CD8-positive, alpha-beta memory T cell (primary cell): ENCODE measurements around the gene EEF2KMT. TPM values are rescaled to one million over a fixed set of nuclear protein-coding genes. Genes with fewer than 3 reads are reported as not detected.
A peak's percentile ranks its signal among the peaks of the same experiment; 100 is the strongest.

Source experiments
- CTCF ChIA-PET: fragments of 350-600 bp; sonication (Branson Sonifier 250); formaldehyde crosslinking; loops from one replicate; lab custom pipeline; 2021; ENCODE audit warnings: antibody characterized with exemption; lab: Charles Lee
- POLR2A ChIA-PET: fragments of 350-600 bp; sonication (Branson Sonifier 250); formaldehyde crosslinking; loops from one replicate; lab custom pipeline; 2021; ENCODE audit warnings: antibody characterized with exemption; lab: Charles Lee
- DNase-seq, 5 donors: peaks; one replicate each; pipeline versions ENCODE4 v3.0.0 to v3.0.0-alpha.2; 2020 to 2022; ENCODE audit warnings: mixed read lengths in 1 of 5
- H3K27ac ChIP-seq: one replicate; pipeline ENCODE4 v1.7.0; 2013; ENCODE audit warnings: low read depth, mild to moderate bottlenecking, low read length, moderate library complexity
- H3K27me3 ChIP-seq: 2 replicates; pipeline ENCODE4 v1.7.0; 2013; ENCODE audit warnings: low read length, mild to moderate bottlenecking; ENCODE audit not compliant: insufficient read depth, poor library complexity, severe bottlenecking
- H3K36me3 ChIP-seq: 2 replicates; pipeline ENCODE4 v1.7.0; 2013; ENCODE audit warnings: mild to moderate bottlenecking, low read length, moderate library complexity; ENCODE audit not compliant: insufficient read depth
- H3K4me1 ChIP-seq: 2 replicates; pipeline ENCODE4 v1.7.0; 2013; ENCODE audit warnings: mild to moderate bottlenecking, low read length, moderate library complexity; ENCODE audit not compliant: insufficient read depth
- H3K4me3 ChIP-seq: 2 replicates; pipeline ENCODE4 v1.7.0; 2013; ENCODE audit warnings: mild to moderate bottlenecking, low read length
- H3K9me3 ChIP-seq: 2 replicates; pipeline ENCODE4 v1.7.0; 2013; ENCODE audit warnings: mild to moderate bottlenecking, low read length
- H3K27ac Mint-ChIP-seq, 8 donors: one replicate each; pipeline ENCODE4 v1.8.0; 2020 to 2021; ENCODE audit warnings: mixed read lengths in 8 of 8, mild to moderate bottlenecking in 6 of 8, inconsistent platforms in 3 of 8, moderate library complexity in 3 of 8
- H3K27me3 Mint-ChIP-seq, 2 donors: one replicate each; pipeline ENCODE4 v1.8.0; 2020 to 2021; ENCODE audit warnings: mixed read lengths in 2 of 2, mild to moderate bottlenecking in 1 of 2, moderate library complexity in 1 of 2
- H3K36me3 Mint-ChIP-seq, 3 donors: one replicate each; pipeline ENCODE4 v1.8.0; 2020 to 2021; ENCODE audit warnings: mixed read lengths in 3 of 3, inconsistent platforms in 1 of 3, mild to moderate bottlenecking in 1 of 3
- H3K4me1 Mint-ChIP-seq, 3 donors: one replicate each; pipeline ENCODE4 v1.8.0; 2020 to 2021; ENCODE audit warnings: mixed read lengths in 3 of 3, inconsistent platforms in 1 of 3, mild to moderate bottlenecking in 1 of 3
- H3K4me3 Mint-ChIP-seq, 7 donors: one replicate each; pipeline ENCODE4 v1.8.0; 2020 to 2021; ENCODE audit warnings: mixed read lengths in 7 of 7, mild to moderate bottlenecking in 6 of 7, moderate library complexity in 4 of 7, inconsistent platforms in 2 of 7
- H3K9me3 Mint-ChIP-seq, 5 donors: one replicate each; pipeline ENCODE4 v1.8.0; 2020 to 2022; ENCODE audit warnings: mixed read lengths in 5 of 5, mild to moderate bottlenecking in 3 of 5, moderate library complexity in 2 of 5, inconsistent platforms in 1 of 5
- polyA plus RNA-seq: library from polyadenylated mRNA; unstranded; fragments of 300-500 nt; fragmentation: Illumina TruSeq; gene quantifications from one replicate; pipeline ENCODE4 v1.2.3, GENCODE V29; 2021
- total RNA-seq, 2 experiments: library from RNA; stranded (reverse); gene quantifications; one replicate each; pipeline ENCODE4 v1.2.3, GENCODE V29; 2021

Gene EEF2KMT
- total and polyA plus RNA-seq, 3 experiments from 2014 or later = 17.1 to 30.9 (median 29.1) TPM

- peak; percentile 85 to 93 (median 86) for DNase-seq
- Histone ChIP-seq H3K36me3 (peaks cover 16% of the 10 kb centered on the region), H3K27ac (peak within 1 kb of the TSS; percentile 73), H3K4me3 (peak within 1 kb of the TSS; percentile 69), H3K4me1 (peaks cover 19% of the 10 kb centered on the region), H3K9me3 (no peaks in the 10 kb centered on the region), H3K27me3 (no peaks in the 10 kb centered on the region)
- Mint-ChIP-seq H3K4me1 (peaks cover 30 to 39% (median 31%) of the 10 kb centered on the region in 3 donors), H3K9me3 (no peaks in the 10 kb centered on the region), H3K27me3 (no peaks in the 10 kb centered on the region), H3K27ac (peak within 1 kb of the TSS; percentile 95 to 99 (median 96)), H3K4me3 (peak within 1 kb of the TSS; percentile 87 to 99 (median 94)), H3K36me3 (peaks cover 0 to 34% (median 3%) of the 10 kb centered on the region in 3 donors)
- ChIA-PET POLR2A (interaction anchor here (1.8 kb wide), 1 partner anchor 38 kb away, joined by 10 read pairs; the partner anchor contains the start of gene NAGPA), CTCF (interaction anchor here (1.2 to 1.4 kb wide), 3 partner anchors 13 to 38 kb away, joined by 4 read pairs; partner anchors contain the start of gene NAGPA)
Observed at GRCh38 chr16:5071681-5072333, 25.8 kb downstream of the EEF2KMT start, which contains the start of gene ALG1. Gene ALG1, plus strand, starts transcription at chr16:5071843. Its CDS starts 7 bp downstream, at chr16:5071850.

GRCh38 chr16:5071341-5071680, 26.3 kb downstream of the EEF2KMT start:
- DNase-seq = no peak
- Mint-ChIP-seq H3K4me3 (peak overlapping the region; percentile 87 to 99 (median 94)), H3K9me3 (no peaks in the 10 kb centered on the region), H3K36me3 (peaks cover 0 to 31% (median 3%) of the 10 kb centered on the region in 3 donors), H3K27ac (peak overlapping the region; percentile 95 to 99 (median 96)), H3K4me1 (peaks cover 30 to 39% (median 31%) of the 10 kb centered on the region in 3 donors), H3K27me3 (no peaks in the 10 kb centered on the region)
- Histone ChIP-seq H3K4me3 (peak overlapping the region; percentile 69), H3K4me1 (peaks cover 19% of the 10 kb centered on the region), H3K27me3 (no peaks in the 10 kb centered on the region), H3K36me3 (peaks cover 13% of the 10 kb centered on the region), H3K9me3 (no peaks in the 10 kb centered on the region), H3K27ac (peak overlapping the region; percentile 73)
- ChIA-PET POLR2A (interaction anchor here (1.8 kb wide), 1 partner anchor 37 kb away, joined by 10 read pairs; the partner anchor contains the start of gene NAGPA), CTCF (interaction anchor here (0.7 to 1.4 kb wide), 2 partner anchors 14 to 37 kb away, joined by 4 read pairs; partner anchors contain the start of gene NAGPA)

- H3K27ac Mint-ChIP-seq = peak overlapping the region; percentile 95 to 99 (median 96)
- no peak overlapping the region for H3K27ac ChIP-seq
- peaks cover 19% of the 10 kb centered on the region for H3K4me1 ChIP-seq
- ChIA-PET CTCF (interaction anchor here (0.7 kb wide), 1 partner anchor 14 kb away, joined by 4 read pairs; no protein-coding TSS in a partner anchor), POLR2A (no interaction called here)
- peak overlapping the region in 5 of 7 donors; percentile 52 to 92 (median 87) for H3K4me3 Mint-ChIP-seq
- no peaks in the 10 kb centered on the region for H3K27me3 Mint-ChIP-seq
- peaks cover 6% of the 10 kb centered on the region for H3K36me3 ChIP-seq
- H3K9me3 ChIP-seq = no peaks in the 10 kb centered on the region
- no peaks in the 10 kb centered on the region for H3K27me3 ChIP-seq
- H3K36me3 Mint-ChIP-seq = peaks cover 0 to 24% (median 3%) of the 10 kb centered on the region in 3 donors
- peaks cover 30 to 39% (median 31%) of the 10 kb centered on the region in 3 donors for H3K4me1 Mint-ChIP-seq
- DNase-seq = no peak
- H3K9me3 Mint-ChIP-seq = no peaks in the 10 kb centered on the region
- no peak overlapping the region for H3K4me3 ChIP-seq
Observed at GRCh38 chr16:5070431-5071186, 27.0 kb downstream of the EEF2KMT start.

- Mint-ChIP-seq H3K36me3 (peaks cover 0 to 17% (median 0%) of the 10 kb centered on the region in 3 donors), H3K4me1 (peaks cover 27 to 35% (median 30%) of the 10 kb centered on the region in 3 donors), H3K27ac (peak overlapping the region in 6 of 8 donors; percentile 1 to 98 (median 54)), H3K9me3 (no peaks in the 10 kb centered on the region), H3K27me3 (no peaks in the 10 kb centered on the region), H3K4me3 (no peak overlapping the region)
- Histone ChIP-seq H3K9me3 (no peaks in the 10 kb centered on the region), H3K4me1 (peaks cover 19% of the 10 kb centered on the region), H3K36me3 (no peaks in the 10 kb centered on the region), H3K27ac (no peak overlapping the region), H3K4me3 (no peak overlapping the region), H3K27me3 (no peaks in the 10 kb centered on the region)
- ChIA-PET POLR2A (interaction anchor here (1.2 kb wide), 1 partner anchor 336 kb away, joined by 4 read pairs; the partner anchor contains the start of genes ANKS3 and DNAAF8), CTCF (no interaction called here)
- no peak for DNase-seq
Observed at GRCh38 chr16:5069854-5070253, 27.7 kb downstream of the EEF2KMT start.

- H3K27ac Mint-ChIP-seq = no peak overlapping the region
- H3K36me3 Mint-ChIP-seq = peaks cover 0 to 10% (median 0%) of the 10 kb centered on the region in 3 donors
- POLR2A ChIA-PET = interaction anchor here (1.2 kb wide), 1 partner anchor 335 kb away, joined by 4 read pairs; the partner anchor contains the start of genes ANKS3 and DNAAF8
- no peak for DNase-seq
- CTCF ChIA-PET = no interaction called here
- no peaks in the 10 kb centered on the region for H3K9me3 Mint-ChIP-seq
- H3K4me1 Mint-ChIP-seq = peaks cover 26 to 28% (median 27%) of the 10 kb centered on the region in 3 donors
- no peak overlapping the region for H3K4me3 Mint-ChIP-seq
- Histone ChIP-seq H3K36me3 (no peaks in the 10 kb centered on the region), H3K27me3 (no peaks in the 10 kb centered on the region), H3K9me3 (no peaks in the 10 kb centered on the region), H3K4me3 (no peak overlapping the region), H3K4me1 (peaks cover 19% of the 10 kb centered on the region), H3K27ac (no peak overlapping the region)
- H3K27me3 Mint-ChIP-seq = no peaks in the 10 kb centered on the region
Observed at GRCh38 chr16:5069048-5069447, 28.5 kb downstream of the EEF2KMT start.

GRCh38 chr16:5066511-5066910, 31.1 kb downstream of the EEF2KMT start:
- Mint-ChIP-seq H3K27ac (no peak overlapping the region), H3K4me1 (peaks cover 8 to 9% (median 8%) of the 10 kb centered on the region in 3 donors), H3K9me3 (no peaks in the 10 kb centered on the region), H3K36me3 (no peaks in the 10 kb centered on the region), H3K4me3 (no peak overlapping the region), H3K27me3 (peaks cover 0 to 5% of the 10 kb centered on the region in 2 donors)
- no peak for DNase-seq
- Histone ChIP-seq H3K27me3 (no peaks in the 10 kb centered on the region), H3K4me1 (peaks cover 7% of the 10 kb centered on the region), H3K9me3 (no peaks in the 10 kb centered on the region), H3K27ac (no peak overlapping the region), H3K4me3 (no peak overlapping the region), H3K36me3 (no peaks in the 10 kb centered on the region)
- CTCF ChIA-PET = interaction anchor here (1.0 kb wide), 1 partner anchor 10 kb away, joined by 3 read pairs; no protein-coding TSS in a partner anchor
- POLR2A ChIA-PET = no interaction called here

GRCh38 chr16:5065813-5066212, 31.8 kb downstream of the EEF2KMT start, which contains the start of gene C16orf89:
Gene C16orf89, minus strand, starts transcription at chr16:5065956. Its CDS starts 48 bp downstream, at chr16:5065908.
- Mint-ChIP-seq H3K36me3 (no peaks in the 10 kb centered on the region), H3K9me3 (no peaks in the 10 kb centered on the region), H3K27ac (peak within 1 kb of the TSS in 1 of 8 donors; percentile 77), H3K4me1 (peaks cover under 1 to 2% (median 1%) of the 10 kb centered on the region in 3 donors), H3K27me3 (peaks cover 0 to 5% of the 10 kb centered on the region in 2 donors), H3K4me3 (no peak within 1 kb of the TSS)
- no peaks in the 10 kb centered on the region for H3K36me3 ChIP-seq
- DNase-seq = no peak
- ChIA-PET POLR2A (no interaction called here), CTCF (interaction anchor here (1.0 kb wide), 1 partner anchor 9 kb away, joined by 3 read pairs; no protein-coding TSS in a partner anchor)
- no peaks in the 10 kb centered on the region for H3K27me3 ChIP-seq
- H3K4me3 ChIP-seq = no peak within 1 kb of the TSS
- no peaks in the 10 kb centered on the region for H3K4me1 ChIP-seq
- no peak within 1 kb of the TSS for H3K27ac ChIP-seq
- no peaks in the 10 kb centered on the region for H3K9me3 ChIP-seq
